Skin of body (tissue), 2 donors: ENCODE results near the gene PFKL. TPM values are rescaled to one million over a fixed set of nuclear protein-coding genes. Genes with fewer than 3 reads are reported as not detected.
"Not testable (repeated sequence)": the region's sequence is repeated elsewhere in the genome, so short reads cannot be mapped to it uniquely, and the experiment has no call there.

Experiments
- DNase-seq: peaks from one replicate; lab custom pipeline; 2025; lab: John Stamatoyannopoulos, UW
- total RNA-seq: library from RNA; depleted of rRNA; stranded (reverse); fragments of >200 nt; gene quantifications from one replicate; pipeline ENCODE4 v1.2.3, GENCODE V29; 2014

The PFKL gene
- total RNA-seq, 1 donor from 2014 or later: 85.3 TPM

GRCh38 chr21:44275041-44275440, 24.8 kb upstream of the PFKL start:
- no peak for DNase-seq

GRCh38 chr21:44279354-44280260, 20.2 kb upstream of the PFKL start:
- no peak for DNase-seq

- DNase-seq: no peak
Measured at GRCh38 chr21:44281801-44282200, 18.1 kb upstream of the PFKL start.

GRCh38 chr21:44282370-44282769, 17.5 kb upstream of the PFKL start:
- no peak for DNase-seq

GRCh38 chr21:44283211-44283785, 16.6 kb upstream of the PFKL start:
- DNase-seq: not testable (repeated sequence)

- no peak for DNase-seq
Measured at GRCh38 chr21:44283948-44284347, 15.9 kb upstream of the PFKL start.

GRCh38 chr21:44285138-44285992, 14.5 kb upstream of the PFKL start, which contains the start of gene AIRE:
TSS of gene AIRE (plus strand) at chr21:44285876. CDS start at chr21:44286007, 131 bp downstream.
- no peak for DNase-seq

- no peak for DNase-seq
Measured at GRCh38 chr21:44286086-44286715, 13.7 kb upstream of the PFKL start.

GRCh38 chr21:44286716-44287632, 12.9 kb upstream of the PFKL start:
- DNase-seq: no peak

- no peak for DNase-seq
Measured at GRCh38 chr21:44288251-44289110, 11.4 kb upstream of the PFKL start.

GRCh38 chr21:44289381-44290010, 10.4 kb upstream of the PFKL start:
- DNase-seq: no peak

- DNase-seq: no peak
Measured at GRCh38 chr21:44290327-44291077, 9.4 kb upstream of the PFKL start.

- no peak for DNase-seq
Measured at GRCh38 chr21:44291078-44291935, 8.5 kb upstream of the PFKL start.

GRCh38 chr21:44291936-44292811, 7.7 kb upstream of the PFKL start:
- DNase-seq: no peak

GRCh38 chr21:44292812-44293195, 7.0 kb upstream of the PFKL start:
- no peak for DNase-seq
